Bronchial epithelial cell (primary cell): ENCODE measurements around the gene EIF2B1. TPM values are rescaled to one million over a fixed set of nuclear protein-coding genes. Genes with fewer than 3 reads are reported as not detected.

Experiments used
- DNase-seq: peaks from one replicate; pipeline ENCODE4 v3.0.0-alpha.2; 2010; ENCODE audit warnings: low read depth
- FAIRE-seq: peaks from 2 replicates; lab custom pipeline; 2011; peaks lifted over from hg19 to GRCh38; lab: Jason Lieb, UNC
- H3K27me3 ChIP-seq: 2 replicates; pipeline ENCODE4 v1.5.1; 2011; ENCODE audit warnings: low read length; ENCODE audit not compliant: control insufficient read depth, insufficient read depth
- H3K36me3 ChIP-seq: 2 replicates; pipeline ENCODE4 v1.5.1; 2011; ENCODE audit warnings: low read length; ENCODE audit not compliant: control insufficient read depth, insufficient read depth
- H3K4me3 ChIP-seq: 2 replicates; pipeline ENCODE4 v1.5.1; 2011; ENCODE audit warnings: mild to moderate bottlenecking, low read depth, low read length, control low read depth
- CTCF ChIP-seq: IDR thresholded peaks from 2 replicates; pipeline ENCODE4 v1.5.1; 2011; ENCODE audit warnings: mild to moderate bottlenecking, moderate library complexity, low read length, control low read depth, inconsistent platforms; ENCODE audit not compliant: insufficient read depth, severe bottlenecking
- total RNA-seq: library from RNA; depleted of rRNA; stranded (reverse); fragments of >200 nt; gene quantifications from 2 replicates; pipeline ENCODE4 v1.2.1, GENCODE V29; 2014

EIF2B1 gene
- total RNA-seq = 36.4 and 47.4 TPM in 2 replicates

GRCh38 chr12:123633379-123634141 lies at the start of gene EIF2B1, which contains the start of gene GTF2H3:
EIF2B1 (minus strand) TSS chr12:123633686; CDS start chr12:123633557, 129 bp downstream.
GTF2H3 (plus strand) TSS chr12:123633829; CDS start chr12:123633860, 31 bp downstream.
- FAIRE-seq (no peak), DNase-seq (peak; percentile 92)
- no peak for TF ChIP-seq CTCF
- Histone ChIP-seq H3K36me3 (peaks cover 6% of the 10 kb centered on the region), H3K27me3 (no peaks in the 10 kb centered on the region), H3K4me3 (peak within 1 kb of the TSS; percentile 99)

- Histone ChIP-seq H3K27me3 (no peaks in the 10 kb centered on the region), H3K4me3 (no peak overlapping the region), H3K36me3 (no peaks in the 10 kb centered on the region)
- FAIRE-seq = no peak
- DNase-seq = no peak
- TF ChIP-seq CTCF = no peak
Observed at GRCh38 chr12:123681605-123682004, 48.1 kb upstream of the EIF2B1 start.

GRCh38 chr12:123678981-123679380 lies 45.5 kb upstream of the EIF2B1 start:
- FAIRE-seq (no peak), DNase-seq (no peak)
- Histone ChIP-seq H3K4me3 (no peak overlapping the region), H3K27me3 (no peaks in the 10 kb centered on the region), H3K36me3 (no peaks in the 10 kb centered on the region)
- TF ChIP-seq CTCF = no peak

GRCh38 chr12:123676616-123677320 lies 43.3 kb upstream of the EIF2B1 start:
- H3K4me3 ChIP-seq = no peak overlapping the region
- no peak for TF ChIP-seq CTCF
- FAIRE-seq = no peak
- DNase-seq = no peak
- no peaks in the 10 kb centered on the region for H3K27me3 ChIP-seq
- H3K36me3 ChIP-seq = no peaks in the 10 kb centered on the region

- DNase-seq = no peak
- no peak for TF ChIP-seq CTCF
- H3K27me3 ChIP-seq = no peaks in the 10 kb centered on the region
- H3K4me3 ChIP-seq = no peak overlapping the region
- no peak for FAIRE-seq
- H3K36me3 ChIP-seq = no peaks in the 10 kb centered on the region
Observed at GRCh38 chr12:123675436-123675835, 42.0 kb upstream of the EIF2B1 start.
